ENCODE data around the gene TIMM22.

- TF ChIP-seq GATA3 (IDR thresholded peaks at IDR 0.05; ENCODE audit: low read depth, low read length) (no peak), GATA2 (IDR thresholded peaks at IDR 0.05; ENCODE audit: low read depth, low read length) (no peak)
Measured at GRCh38 chr17:1047177-1047878, 50.4 kb downstream of the TIMM22 start.
